ENCODE data around the gene LSAMP.
A peak's percentile ranks its signal among the peaks of the same experiment; 100 is the strongest.
"Not testable (repeated sequence)": the region's sequence is repeated elsewhere in the genome, so short reads cannot be mapped to it uniquely, and the experiment has no call there.

Gene LSAMP

DNA sequence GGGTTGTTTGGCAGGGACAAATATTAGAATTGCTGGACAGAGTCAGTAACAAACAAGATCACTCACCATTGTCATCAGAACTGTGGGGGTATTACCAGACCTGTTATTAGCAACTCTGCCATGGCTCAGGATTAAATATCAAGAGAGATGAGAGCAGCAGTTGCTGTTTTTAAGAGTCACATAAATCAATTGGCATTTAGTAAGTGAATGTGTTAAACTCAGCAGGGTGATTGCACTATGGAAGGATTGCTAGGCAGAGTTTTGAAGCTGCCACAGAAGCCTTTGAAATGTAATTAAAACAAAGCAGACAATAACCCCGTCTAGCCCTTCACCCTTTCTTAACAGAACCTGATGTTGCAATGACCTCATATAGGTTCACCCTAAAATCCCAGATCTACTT is 583.2 kb downstream of the LSAMP start:
- DNase-seq: no peak

DNA sequence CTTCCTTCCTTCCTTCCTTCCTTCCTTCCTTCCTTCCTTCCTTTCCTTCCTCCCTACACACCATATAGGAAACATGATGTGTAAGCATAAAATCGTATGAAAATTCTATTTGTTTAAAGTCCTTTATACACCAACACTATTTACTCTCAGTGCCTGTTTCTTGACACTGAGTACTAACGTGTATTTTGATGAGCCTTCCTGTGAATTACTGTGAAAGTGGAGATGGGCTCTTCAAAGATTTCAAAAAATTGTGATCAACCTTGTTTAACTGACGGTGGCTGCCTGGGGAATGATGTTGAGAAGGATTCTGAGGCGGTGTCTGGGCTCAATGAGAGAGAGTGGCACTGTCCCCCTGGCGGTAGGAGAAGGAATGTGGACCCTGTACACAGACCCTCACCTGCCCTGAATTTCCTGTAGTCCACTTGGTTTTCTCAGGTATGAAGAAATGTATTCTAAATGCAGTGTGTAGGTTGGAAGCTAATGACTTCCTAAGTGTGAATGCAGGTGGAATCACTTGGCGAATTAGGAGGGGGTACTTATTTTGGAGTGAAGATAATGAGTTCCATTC is 584.0 kb downstream of the LSAMP start:
- no peak for DNase-seq

DNA sequence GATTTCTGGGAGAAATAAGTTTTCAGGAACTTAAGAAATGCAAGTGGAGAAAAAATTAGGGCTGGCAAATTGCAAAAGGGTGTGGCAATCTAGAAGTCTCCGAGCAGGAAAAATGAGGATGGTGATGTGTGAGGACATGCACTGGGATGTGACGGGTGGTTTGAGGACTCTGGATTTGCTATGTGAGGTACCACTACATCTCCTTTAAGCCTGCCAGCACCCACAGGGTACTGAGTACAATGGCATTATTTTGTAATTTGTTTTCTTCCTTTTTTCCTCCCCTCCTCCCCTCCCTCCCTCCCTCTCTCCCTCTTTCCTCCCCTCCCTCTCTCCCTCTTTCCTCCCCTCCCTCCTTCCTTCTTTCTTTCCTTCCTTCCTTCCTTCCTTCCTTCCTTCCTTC is 584.5 kb downstream of the LSAMP start:
- no peak for DNase-seq

DNA sequence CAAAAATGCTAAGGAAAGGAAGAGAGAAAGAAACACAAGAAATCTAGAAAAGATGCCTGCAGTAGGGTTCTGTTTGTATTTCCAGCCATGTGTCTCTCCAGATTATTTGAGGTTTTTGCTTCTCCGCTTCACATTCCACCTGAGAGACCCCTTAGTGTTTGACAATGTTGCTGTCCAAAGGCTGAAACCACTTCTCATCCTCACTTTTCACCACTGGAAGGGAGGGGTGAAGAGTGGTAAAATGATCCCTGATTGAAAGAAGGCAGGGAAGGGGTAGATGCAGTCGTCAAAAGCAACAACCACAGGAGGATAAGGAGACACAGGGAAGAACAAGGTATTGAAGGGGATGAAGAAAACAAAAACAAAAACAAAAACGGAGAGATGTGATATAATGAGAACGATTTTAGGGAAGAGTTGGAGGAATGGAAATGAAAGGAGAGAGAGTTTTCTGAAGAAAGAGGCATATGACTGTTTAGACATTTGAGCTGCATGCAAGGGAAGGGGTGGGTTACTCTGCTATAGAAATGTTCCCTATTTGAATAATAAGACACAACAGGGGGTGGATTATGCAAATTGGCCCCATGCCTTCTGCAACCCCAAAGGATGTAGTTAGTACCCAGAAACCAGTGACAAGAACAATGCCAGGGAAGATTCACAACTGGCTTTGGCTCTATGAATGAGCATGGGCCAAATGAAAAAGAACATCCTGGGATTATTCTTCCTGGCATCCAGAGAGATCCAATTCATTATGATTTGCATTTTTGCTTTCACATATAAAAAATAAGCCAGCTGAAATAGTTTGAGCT is 586.1 kb downstream of the LSAMP start:
- no peak for DNase-seq

DNA sequence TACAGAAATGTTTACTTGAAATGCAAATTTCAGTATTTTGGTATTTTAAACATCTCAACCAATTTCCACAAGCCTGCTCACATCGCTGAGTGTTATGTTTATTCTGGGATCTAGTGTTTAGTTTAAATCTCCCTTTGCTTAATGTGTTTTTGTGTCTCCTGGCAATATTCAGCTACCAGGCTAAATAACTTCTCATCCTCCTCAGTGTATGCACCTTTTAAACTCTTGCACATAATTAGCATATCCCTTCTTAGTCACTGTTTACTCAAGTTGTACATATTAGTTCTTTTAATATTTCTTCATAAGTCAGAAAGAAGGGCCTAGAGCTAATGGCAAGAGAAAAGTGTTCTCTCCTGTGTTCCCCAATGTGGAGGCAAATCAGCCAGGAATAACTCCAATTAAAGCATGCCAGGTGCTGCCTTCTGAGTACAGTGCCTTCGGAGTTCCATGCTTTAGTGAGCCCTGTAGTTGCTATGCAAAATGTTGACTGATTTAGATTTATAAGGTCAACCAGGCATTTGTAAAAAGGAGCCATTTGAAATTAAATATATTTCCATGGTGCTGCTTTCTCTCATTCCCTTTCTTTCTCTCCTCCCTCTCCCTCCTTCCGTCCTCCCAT is 587.7 kb downstream of the LSAMP start:
- no peak for DNase-seq

DNA sequence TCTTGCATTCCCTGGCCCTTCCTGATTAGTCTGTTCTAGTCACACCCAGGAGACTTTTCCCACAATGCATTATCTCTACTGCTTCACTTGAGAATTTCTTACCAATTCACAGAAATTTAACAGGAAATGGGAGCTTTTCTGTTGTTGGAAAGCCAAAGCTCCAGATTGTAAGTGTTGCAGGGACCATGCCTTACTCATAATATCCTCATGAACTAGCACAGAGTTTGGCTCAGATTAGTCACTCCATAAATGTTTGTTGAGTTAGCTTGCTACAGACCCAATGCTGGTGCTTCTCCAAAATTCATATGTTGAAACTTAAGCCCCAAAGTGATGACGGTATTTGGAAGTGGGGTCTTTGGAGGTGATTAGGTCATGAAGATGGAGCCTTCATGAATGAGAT is 589.4 kb downstream of the LSAMP start:
- DNase-seq: no peak

DNA sequence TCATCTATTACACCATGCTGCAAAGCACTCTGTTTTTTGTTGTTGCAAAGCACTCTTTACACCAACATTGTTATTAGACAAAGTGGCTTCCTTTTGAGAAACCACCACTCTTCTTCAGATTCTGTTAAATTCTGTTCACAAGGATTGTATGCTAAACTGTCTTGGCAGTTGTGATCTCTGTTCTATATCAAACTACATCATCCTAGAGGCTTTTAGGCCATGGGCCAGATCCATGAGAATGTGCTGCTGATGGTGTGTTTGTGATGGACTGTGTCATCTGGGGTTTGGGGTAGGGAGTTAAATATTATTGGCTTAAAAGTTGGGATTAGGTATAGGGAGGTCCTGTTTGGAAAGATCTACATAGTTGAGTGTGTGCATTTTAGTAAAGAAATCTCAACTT is 592.2 kb downstream of the LSAMP start:
- no peak for DNase-seq

DNA sequence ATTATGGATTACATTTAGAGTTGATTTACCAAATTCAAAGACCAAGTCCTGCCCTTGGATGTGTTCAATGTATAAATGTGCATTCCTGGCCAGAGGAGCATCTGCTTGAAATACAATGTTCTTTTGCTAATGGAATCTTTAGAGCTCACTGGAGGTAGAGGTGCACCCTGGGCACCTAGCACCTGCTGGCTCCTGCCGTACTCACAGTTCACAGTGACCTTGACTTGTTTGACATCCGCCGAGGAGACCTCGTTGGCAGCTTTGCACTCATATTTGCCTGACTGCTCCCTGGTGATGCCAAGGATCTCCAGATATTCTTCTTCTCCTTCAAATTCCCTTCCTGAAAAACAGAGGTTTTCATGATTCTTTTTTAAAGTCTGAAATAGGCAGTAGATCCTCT is 593.0 kb downstream of the LSAMP start:
- DNase-seq: no peak

DNA sequence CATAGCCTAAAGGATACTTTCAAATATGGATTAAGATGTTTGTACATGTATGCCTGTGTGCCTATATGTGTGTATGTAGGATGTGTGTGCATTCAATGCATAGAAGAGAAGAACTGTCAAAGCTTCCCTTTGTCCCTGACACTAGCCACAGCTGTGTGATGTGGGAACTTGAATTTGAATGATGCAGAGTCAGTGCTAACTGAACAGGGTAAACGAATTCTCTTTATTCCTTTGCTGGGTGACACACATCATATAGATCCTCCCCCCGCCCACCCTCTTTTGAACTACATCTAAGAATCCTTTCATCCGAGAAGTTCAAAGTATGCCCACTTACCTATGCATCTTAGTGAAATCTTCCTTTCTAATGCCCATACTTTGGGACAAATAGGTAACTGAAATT is 593.7 kb downstream of the LSAMP start:
- DNase-seq: no peak

DNA sequence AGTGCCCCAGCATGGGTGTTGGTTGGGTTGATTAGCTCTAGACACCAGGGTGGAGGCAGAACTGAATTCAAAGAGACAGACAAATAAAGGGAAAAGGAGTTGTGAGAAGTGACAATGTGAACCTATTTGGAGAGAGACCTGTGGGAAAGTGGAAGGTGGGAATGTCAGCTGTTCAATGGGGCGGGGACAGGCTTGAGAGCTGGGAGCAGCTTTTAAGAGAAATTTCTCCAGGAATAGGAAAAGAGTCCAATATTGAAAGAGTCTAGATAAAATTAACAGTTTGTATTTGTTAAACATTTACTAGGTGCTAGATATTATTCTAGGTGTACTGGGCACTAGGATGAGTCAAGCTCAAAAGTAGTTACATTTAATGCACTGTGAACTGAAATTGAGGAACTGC is 596.6 kb downstream of the LSAMP start:
- DNase-seq: no peak

DNA sequence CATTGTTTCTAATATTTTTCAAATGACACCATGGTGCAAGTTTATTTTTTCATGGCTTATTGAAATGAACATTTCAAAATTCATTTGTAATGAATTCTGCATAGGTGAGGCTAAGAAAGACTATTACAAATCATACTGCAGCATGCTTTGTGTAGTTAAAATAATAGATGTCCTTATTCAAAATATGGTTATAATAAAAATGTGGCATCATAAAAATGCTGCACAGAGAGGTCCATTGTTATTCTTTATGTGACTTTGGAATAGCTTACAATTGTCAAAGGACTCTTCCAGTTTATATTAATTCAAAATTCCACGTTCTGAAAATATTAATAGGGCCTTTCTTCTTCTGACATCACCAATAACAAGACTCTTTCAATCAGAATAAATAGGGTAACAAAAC is 599.3 kb downstream of the LSAMP start:
- no peak for DNase-seq

DNA sequence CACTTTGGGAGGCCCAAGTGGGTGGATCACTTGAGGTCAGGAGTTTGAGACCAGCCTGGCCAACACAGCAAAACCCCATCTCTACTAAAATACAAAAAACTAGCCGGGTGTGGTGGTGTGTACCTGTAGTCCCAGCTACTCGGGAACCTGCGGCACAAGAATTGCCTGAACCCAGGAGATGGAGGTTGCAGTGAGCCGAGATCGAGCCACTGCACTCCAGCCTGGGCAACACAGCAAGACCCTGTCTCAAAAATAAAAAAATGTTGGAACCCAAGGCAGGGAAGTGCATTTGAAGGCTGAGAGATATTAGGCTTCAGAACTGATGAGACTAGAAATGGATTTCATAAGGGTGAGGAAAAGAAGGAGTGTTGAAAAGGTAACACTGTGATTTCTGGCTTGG is 600.6 kb downstream of the LSAMP start:
- DNase-seq: not testable (repeated sequence)

DNA sequence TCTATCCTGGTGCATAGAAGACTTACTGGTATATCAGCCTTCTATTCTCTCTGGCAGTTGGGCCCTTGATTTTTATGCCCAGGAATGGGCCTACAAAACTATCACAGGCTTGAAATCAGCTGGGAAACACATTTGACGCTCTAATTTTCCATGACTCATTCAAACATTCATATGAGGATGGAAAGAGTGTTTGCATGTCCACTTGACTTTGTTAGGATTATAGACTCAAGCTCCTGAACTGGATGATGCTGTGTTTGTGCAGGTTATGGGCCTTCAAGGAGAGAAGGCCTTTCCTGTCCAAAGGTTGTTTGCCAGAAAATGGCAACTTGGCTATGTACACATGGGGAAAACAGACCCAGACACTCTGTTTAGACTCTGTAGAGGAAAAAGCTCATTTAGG is 602.1 kb downstream of the LSAMP start:
- peak; percentile 52 for DNase-seq

DNA sequence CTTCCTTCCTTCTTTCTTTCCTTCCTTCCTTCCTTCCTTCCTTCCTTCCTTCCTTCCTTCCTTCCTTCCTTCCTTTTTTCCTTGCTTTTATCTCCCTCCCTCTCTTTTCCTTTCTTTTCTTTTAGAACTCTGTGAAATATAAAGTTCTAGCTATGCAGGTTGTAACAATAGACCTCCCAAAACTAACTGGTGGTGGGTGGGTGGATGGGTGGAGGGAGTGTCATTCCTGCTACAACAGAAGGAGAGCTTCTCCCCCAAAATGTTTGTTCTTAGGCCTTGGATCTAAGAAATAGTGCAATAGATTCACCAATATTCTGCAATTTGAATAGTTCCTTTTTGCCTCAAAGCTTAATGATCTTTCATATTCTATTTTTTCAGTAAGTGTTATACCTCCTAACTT is 606.0 kb downstream of the LSAMP start:
- DNase-seq: no peak

DNA sequence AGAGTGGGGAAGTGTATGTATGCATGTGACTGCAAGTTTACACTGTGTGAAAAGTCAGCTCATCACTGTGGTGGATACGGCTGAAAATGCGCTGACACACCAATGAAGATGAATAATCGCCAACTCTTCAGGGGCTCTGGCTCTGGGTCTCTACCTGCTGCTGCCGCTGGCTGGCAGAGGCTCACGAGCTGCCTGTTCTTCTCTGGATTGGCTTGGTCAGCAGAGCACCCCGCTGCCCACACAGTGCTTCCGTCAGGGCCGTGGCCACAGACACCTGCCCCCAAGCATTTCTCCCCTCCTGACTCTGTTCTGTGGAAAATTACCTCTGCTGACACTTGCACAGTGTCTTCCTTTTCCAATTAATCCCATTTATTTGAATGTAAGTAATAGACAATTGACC is 606.5 kb downstream of the LSAMP start:
- DNase-seq: no peak

DNA sequence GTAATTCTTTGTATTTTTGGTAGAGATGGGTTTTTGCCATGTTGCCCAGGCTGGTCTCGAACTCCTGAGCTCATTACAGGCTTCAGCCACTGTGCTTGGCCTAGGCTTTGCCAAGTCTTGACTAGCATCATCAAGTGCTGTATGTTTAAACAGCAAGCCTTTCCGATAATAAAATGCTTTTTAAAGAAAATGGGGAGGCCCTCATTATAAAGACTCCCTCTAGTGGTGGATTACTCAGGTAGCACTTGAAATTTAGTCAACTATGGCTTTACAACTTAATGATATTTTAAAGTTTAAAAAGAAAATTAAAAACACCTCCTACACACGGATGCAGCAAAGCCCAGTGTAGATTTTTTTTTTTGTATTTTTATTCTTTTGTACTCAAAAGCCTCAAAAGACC is 608.3 kb downstream of the LSAMP start:
- no peak for DNase-seq

DNA sequence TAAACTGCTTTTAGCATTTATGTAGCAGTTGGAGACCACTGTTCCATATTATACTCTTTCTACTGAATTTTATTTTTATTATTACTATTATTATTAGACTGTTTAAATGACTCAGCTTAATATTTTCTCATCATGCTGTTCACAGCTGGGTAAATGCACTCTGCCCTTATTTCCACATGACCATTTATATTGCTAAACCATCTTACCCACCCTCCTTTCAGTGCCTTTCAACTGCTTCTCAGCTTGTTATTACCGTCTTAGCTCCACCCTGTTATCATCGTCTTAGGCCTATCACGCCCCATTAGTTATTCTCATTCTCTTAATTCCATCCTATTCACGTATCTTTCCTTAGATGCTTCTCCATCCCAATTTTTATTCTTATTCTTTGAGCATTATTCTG is 609.3 kb downstream of the LSAMP start:
- no peak for DNase-seq

DNA sequence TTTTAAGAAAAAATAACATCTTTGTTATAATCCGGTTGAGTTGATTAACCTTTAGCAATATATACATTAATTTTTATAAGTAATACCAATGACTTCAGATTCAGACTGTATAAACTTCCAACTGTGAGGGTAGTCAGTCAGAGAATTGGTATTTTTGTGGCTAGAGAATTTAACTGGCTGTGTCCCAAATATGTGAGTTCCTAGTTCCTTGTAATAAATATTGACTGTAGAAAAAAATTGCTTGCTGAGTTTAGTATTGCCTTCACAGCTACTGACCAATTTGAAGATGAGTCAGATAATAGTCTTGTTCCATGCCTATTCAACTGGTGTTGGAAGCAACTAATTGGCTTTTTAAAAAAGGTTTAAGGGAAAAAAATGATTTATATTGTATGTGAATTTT is 611.2 kb downstream of the LSAMP start:
- no peak for DNase-seq

DNA sequence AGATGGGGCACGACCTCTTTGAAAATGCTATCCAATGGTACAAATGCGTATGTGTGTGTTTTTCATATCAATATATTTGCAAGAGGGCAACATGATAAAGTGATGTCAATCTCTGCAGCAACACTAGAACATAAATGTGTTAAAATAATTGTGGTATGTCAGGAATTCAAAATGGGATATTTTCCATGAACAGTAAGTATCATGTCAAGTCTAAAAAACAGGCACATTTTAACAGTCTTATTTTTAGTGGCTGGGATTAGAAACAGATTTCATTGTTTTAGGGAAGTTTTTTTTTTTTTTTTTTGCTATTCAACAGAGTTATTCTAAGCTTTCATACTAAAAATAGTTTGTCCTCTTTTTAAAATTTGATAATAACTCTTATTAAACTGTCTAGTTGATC is 612.2 kb downstream of the LSAMP start:
- DNase-seq: no peak

DNA sequence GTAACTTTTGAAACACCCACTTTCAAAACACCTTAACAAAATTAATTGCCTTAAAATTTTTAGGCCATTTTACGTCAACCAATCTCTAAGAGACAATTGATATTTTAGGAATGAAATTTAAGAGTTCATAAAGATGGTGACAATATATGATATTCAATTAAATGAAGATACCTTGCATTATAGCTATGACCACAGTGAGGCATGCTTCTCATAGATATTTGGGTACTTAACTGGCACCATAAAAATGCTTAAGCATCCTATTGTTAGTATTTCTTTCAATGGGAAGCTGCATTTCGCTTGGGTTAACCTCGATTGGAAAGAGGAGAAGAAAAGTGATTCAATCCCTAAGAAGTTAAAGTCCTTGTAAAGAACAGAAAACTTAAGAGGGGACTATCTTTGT is 613.0 kb downstream of the LSAMP start:
- no peak for DNase-seq

DNA sequence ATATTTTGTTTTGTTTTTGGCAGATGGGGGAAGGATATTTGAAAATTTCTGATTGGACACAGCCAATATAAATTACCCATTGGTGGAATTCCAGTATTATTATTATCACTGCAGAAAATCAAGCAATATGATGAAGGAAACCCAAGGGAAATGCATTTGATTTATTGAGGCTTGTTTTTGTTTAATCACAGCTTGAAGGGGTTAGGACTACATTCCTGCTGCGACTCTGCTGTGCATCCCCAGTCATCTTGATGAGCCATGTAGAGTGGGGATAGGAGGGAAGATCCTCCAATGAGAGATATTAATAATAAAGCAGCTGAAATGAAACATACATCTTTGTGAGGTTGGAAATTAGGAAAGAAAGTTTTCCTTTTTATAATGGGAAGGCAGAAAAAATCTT is 613.4 kb downstream of the LSAMP start:
- no peak for DNase-seq

DNA sequence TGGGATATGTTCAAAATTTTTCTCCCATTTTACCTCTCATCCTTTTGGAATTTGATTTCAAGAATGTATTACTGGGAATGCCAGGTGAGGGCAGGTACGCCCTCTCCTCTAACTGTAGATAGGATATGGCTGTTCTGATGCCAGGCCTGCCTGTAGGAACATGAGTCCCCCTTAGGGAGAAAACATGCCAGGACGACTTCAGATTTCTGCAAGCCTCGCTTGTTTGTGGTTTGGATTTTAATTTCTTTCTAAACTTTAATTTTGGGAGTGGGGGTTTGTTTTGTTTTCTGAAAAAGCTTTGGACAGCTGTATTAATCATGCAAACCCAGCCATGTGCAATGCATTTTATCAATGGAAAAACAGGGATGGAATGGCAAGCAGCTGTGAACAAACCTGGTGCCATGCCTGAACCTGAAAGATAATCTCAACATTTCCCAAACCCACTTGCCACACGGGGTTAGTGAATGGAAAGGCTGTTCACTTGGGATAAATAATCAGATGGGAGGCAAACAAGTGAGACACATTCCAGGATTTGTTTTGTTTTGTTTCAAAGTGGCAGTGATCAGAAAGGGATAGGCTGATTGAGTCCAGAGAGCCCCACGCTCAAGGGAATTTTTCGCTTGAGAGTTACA is 614.4 kb downstream of the LSAMP start:
- DNase-seq: no peak

DNA sequence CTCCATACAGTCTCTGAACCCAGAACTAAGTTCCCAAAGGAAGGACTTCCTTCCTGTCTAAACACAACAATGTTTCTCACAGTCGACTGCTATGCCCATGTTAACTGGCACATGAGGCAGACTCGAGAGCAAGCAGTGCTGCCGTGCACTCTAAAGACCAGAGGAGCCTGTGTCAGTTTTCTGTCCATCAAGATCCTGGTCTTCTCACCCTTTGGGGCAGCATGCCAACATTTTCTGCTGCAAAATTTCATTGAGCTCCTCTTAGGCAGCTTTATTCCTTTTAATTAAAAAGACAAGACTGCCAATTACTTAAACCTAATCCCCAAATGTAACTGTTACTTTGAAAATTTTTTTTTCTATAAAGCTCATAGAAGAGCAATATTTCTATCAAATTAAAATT is 616.9 kb downstream of the LSAMP start:
- DNase-seq: no peak

DNA sequence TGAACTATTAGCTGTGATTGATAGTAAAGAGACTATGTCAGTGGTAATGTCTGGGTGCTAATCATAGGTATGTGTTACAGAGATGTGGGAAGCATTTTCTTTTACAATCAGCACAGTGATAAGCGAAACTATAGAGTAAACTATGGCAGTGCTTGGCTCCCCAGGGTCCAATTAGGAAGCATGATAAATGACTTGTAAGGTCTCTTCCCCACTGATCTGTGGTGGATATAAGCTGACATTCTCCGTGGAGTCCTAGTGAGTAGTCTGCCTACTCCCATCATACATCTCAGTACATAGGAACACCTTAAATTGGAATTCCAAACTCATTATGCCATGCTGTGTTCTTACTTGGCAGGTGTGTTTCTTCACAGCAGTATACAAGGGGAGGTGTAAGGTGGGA is 617.8 kb downstream of the LSAMP start:
- DNase-seq: no peak

Measured in NCI-H748 treated with DMSO at 0.1 percent for 48 hours (cell line).